ENCODE results near the gene NDUFA6. TPM values are rescaled to one million over a fixed set of nuclear protein-coding genes. Genes with fewer than 3 reads are reported as not detected.

The NDUFA6 gene
- total RNA-seq, 1 donor from 2014 or later = 90.1 TPM

DNA sequence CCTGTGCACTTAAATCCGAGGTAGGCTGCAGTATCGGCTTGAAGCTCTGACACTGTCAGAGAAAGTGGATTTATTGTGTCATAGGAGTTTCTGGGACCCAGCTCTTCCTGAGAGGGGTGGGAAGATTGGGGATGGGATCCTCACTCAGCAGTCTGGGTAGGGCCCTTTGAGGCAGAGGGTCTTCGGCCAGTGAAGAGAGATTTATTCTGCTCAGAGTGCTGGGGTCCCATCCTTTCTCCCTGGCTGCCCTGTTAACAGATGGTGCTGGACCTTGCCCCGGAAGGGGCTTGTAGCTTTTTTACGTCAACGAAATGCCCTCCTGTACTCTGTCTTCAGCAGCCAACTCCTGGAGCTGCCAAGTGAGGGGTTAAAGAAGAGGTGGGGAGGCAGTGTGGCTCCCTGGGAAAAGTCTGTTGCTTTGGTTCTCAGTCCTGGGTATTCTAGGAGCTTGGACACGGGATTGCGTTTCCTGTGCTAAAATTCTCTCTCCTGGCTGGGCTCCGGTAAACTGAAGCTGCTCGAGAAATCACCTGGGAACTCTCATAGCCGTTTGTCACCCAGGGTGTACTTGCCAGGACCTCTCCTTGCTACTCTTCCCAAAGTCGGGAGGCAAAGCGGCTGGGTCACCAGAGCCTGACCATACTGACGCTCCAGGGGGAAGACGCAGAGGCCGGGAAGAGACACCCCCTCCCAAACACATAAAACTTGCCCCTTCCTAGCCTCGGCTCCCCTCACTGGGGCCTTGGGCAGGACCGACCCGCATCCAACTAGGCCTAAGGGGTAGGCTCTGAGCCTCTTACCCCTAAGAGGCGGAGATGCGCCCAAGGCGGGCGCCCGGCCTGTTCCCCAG is 11.9 kb downstream of the NDUFA6 start:
- peaks cover 11% of the 10 kb centered on the region for H3K9me3 Mint-ChIP-seq (ENCODE audit: unreplicated experiment)
- TF ChIP-seq, protein P1, sequence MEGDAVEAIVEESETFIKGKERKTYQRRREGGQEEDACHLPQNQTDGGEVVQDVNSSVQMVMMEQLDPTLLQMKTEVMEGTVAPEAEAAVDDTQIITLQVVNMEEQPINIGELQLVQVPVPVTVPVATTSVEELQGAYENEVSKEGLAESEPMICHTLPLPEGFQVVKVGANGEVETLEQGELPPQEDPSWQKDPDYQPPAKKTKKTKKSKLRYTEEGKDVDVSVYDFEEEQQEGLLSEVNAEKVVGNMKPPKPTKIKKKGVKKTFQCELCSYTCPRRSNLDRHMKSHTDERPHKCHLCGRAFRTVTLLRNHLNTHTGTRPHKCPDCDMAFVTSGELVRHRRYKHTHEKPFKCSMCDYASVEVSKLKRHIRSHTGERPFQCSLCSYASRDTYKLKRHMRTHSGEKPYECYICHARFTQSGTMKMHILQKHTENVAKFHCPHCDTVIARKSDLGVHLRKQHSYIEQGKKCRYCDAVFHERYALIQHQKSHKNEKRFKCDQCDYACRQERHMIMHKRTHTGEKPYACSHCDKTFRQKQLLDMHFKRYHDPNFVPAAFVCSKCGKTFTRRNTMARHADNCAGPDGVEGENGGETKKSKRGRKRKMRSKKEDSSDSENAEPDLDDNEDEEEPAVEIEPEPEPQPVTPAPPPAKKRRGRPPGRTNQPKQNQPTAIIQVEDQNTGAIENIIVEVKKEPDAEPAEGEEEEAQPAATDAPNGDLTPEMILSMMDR (IDR thresholded peaks at IDR 0.05; ENCODE audit: partially characterized antibody, unreplicated experiment) = no peak

DNA sequence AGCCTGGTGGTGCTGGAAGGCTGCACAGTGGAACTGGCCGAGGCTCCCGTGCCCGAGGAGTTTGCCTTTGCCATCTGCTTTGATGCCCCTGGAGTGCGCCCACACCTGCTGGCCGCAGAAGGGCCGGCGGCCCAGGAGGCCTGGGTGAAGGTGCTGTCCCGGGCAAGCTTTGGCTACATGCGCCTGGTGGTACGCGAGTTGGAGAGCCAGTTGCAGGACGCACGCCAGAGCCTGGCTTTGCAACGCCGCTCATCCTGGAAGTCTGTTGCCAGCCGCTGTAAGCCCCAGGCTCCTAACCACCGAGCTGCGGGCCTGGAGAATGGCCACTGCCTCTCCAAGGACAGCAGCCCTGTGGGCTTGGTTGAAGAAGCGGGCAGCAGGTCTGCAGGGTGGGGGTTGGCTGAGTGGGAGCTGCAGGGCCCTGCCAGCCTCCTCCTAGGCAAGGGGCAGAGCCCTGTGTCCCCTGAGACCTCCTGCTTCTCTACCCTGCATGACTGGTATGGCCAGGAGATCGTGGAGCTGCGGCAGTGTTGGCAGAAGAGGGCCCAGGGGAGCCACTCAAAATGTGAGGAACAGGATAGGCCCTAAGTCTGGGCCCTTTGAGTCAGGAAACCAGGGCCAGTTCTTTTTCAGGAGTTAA is 13.0 kb downstream of the NDUFA6 start:
- Mint-ChIP-seq H3K27me3 (ENCODE audit: unreplicated experiment) (peaks cover 9% of the 10 kb centered on the region), H3K36me3 (ENCODE audit: unreplicated experiment) (peaks cover 6% of the 10 kb centered on the region), H3K27ac (ENCODE audit: unreplicated experiment) (peak overlapping the region; percentile 95), H3K4me1 (ENCODE audit: low read depth, unreplicated experiment) (peaks cover 16% of the 10 kb centered on the region), H3K4me3 (ENCODE audit: unreplicated experiment) (no peak overlapping the region), H3K9me3 (ENCODE audit: unreplicated experiment) (peaks cover 13% of the 10 kb centered on the region)
- DNase-seq = no peak
- TF ChIP-seq, protein P1 (IDR thresholded peaks at IDR 0.05; ENCODE audit: partially characterized antibody, unreplicated experiment) = no peak

More for the DNA sequence above, 11.9 kb downstream of the NDUFA6 start:
- Mint-ChIP-seq H3K27ac (ENCODE audit: unreplicated experiment) (peak overlapping the region; percentile 95), H3K4me1 (ENCODE audit: low read depth, unreplicated experiment) (peaks cover 10% of the 10 kb centered on the region), H3K4me3 (ENCODE audit: unreplicated experiment) (peak overlapping the region; percentile 92), H3K27me3 (ENCODE audit: unreplicated experiment) (peaks cover 7% of the 10 kb centered on the region), H3K36me3 (ENCODE audit: unreplicated experiment) (peaks cover 6% of the 10 kb centered on the region)
- DNase-seq = peak; percentile 26

GRCh38 chr22:42076764-42077485 is 13.6 kb downstream of the NDUFA6 start:
- Mint-ChIP-seq H3K9me3 (ENCODE audit: unreplicated experiment) (peaks cover 10% of the 10 kb centered on the region), H3K4me1 (ENCODE audit: low read depth, unreplicated experiment) (peaks cover 17% of the 10 kb centered on the region), H3K36me3 (ENCODE audit: unreplicated experiment) (peaks cover 6% of the 10 kb centered on the region), H3K27me3 (ENCODE audit: unreplicated experiment) (peaks cover 10% of the 10 kb centered on the region), H3K27ac (ENCODE audit: unreplicated experiment) (no peak overlapping the region), H3K4me3 (ENCODE audit: unreplicated experiment) (no peak overlapping the region)
- DNase-seq = no peak
- TF ChIP-seq, protein P1 (IDR thresholded peaks at IDR 0.05; ENCODE audit: partially characterized antibody, unreplicated experiment) = no peak

DNA sequence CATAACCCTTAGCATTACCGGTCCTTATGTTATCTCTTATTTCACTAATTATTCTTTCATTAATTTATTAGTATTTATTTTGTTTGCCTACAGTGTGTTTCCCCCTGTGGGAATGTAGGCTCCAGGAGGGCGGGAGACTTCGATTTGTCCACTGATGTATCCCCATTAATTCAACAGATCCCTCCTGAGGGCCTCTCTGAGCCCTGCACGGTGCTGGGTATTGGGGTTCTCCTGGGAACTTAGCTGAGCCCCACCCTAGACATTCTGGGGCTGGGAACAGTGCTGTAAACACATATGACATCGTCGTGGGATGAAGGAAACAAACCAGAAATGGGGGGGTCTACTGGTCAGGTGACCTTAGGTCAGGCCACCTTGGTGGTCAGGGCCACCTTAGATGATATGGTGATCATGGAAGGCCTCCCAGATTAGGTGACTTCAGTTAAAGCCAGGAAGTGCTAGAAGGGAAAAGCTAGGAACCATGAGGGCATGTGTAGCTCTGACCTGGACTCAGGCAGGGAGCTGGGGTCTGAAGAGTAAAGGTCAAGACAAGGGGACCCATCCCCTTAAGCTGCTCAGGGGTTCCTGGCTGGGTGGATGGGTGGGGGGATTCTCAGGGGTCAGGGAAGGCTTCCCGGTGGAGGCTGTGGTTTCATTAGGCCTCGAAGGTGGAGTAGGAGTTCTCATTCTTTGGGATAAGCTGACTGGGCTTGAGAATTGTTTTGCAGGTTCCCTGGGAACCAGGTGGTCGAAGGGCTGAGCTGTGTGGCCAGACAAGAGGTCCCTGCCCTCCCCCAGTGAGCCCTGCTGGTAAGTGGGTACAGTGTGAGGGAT is 15.5 kb downstream of the NDUFA6 start:
- Mint-ChIP-seq H3K36me3 (ENCODE audit: unreplicated experiment) (peaks cover 6% of the 10 kb centered on the region), H3K27me3 (ENCODE audit: unreplicated experiment) (peaks cover 9% of the 10 kb centered on the region), H3K4me3 (ENCODE audit: unreplicated experiment) (peak overlapping the region; percentile 49), H3K9me3 (ENCODE audit: unreplicated experiment) (peaks cover 9% of the 10 kb centered on the region), H3K4me1 (ENCODE audit: low read depth, unreplicated experiment) (peaks cover 15% of the 10 kb centered on the region), H3K27ac (ENCODE audit: unreplicated experiment) (no peak overlapping the region)
- no peak for DNase-seq
- TF ChIP-seq, protein P1 (IDR thresholded peaks at IDR 0.05; ENCODE audit: partially characterized antibody, unreplicated experiment) = no peak

Data from glutamatergic neuron (in vitro differentiated cells).